Mesothelial cell of epicardium (in vitro differentiated cells): ENCODE measurements around the gene TM9SF2. TPM values are rescaled to one million over a fixed set of nuclear protein-coding genes. Genes with fewer than 3 reads are reported as not detected.

Experiments
- DNase-seq, 2 experiments: peaks; one replicate each; pipeline ENCODE4 v3.0.0; 2021; ENCODE audit warnings: low spot score in 2 of 2; ENCODE audit not compliant: unreplicated experiment in 2 of 2
- H3K27ac Mint-ChIP-seq: 2 replicates; pipeline ENCODE4 v1.8.0; 2021; ENCODE audit warnings: mixed read lengths
- H3K27me3 Mint-ChIP-seq: 2 replicates; pipeline ENCODE4 v1.8.0; 2021; ENCODE audit warnings: low read depth, mixed read lengths
- H3K36me3 Mint-ChIP-seq: 2 replicates; pipeline ENCODE4 v1.8.0; 2021; ENCODE audit warnings: mixed read lengths
- H3K4me1 Mint-ChIP-seq: 2 replicates; pipeline ENCODE4 v1.8.0; 2021; ENCODE audit warnings: mixed read lengths
- H3K4me3 Mint-ChIP-seq: 2 replicates; pipeline ENCODE4 v1.8.0; 2021; ENCODE audit warnings: mild to moderate bottlenecking, moderate library complexity, mixed read lengths
- H3K9me3 Mint-ChIP-seq: 2 replicates; pipeline ENCODE4 v1.8.0; 2021; ENCODE audit warnings: mixed read lengths
- CTCF ChIP-seq: fragments of 200-600 bp; sonication (generic); IDR thresholded peaks from one replicate; pipeline ENCODE4 v1.5.0; 2021; ENCODE audit warnings: antibody characterized with exemption; ENCODE audit not compliant: unreplicated experiment
- total RNA-seq: library from RNA; stranded (reverse); gene quantifications from 3 replicates; pipeline ENCODE4 v1.2.1, GENCODE V29; 2021

The TM9SF2 gene
- total RNA-seq, 1 donor from 2014 or later: 106 TPM

GRCh38 chr13:99585609-99586008, 84.3 kb downstream of the TM9SF2 start:
- TF ChIP-seq CTCF: no peak
- no peak for DNase-seq
- no peaks in the 10 kb centered on the region for H3K36me3 Mint-ChIP-seq

GRCh38 chr13:99587021-99587420, 85.7 kb downstream of the TM9SF2 start:
- Mint-ChIP-seq H3K36me3 (no peaks in the 10 kb centered on the region), H3K27me3 (no peaks in the 10 kb centered on the region), H3K9me3 (no peaks in the 10 kb centered on the region), H3K4me3 (no peak overlapping the region), H3K4me1 (peaks cover 9% of the 10 kb centered on the region), H3K27ac (no peak overlapping the region)
- TF ChIP-seq CTCF: no peak
- DNase-seq: no peak

More at GRCh38 chr13:99585609-99586008, 84.3 kb downstream of the TM9SF2 start:
- no peaks in the 10 kb centered on the region for H3K27me3 Mint-ChIP-seq
- no peak overlapping the region for H3K27ac Mint-ChIP-seq
- H3K4me1 Mint-ChIP-seq: peaks cover 5% of the 10 kb centered on the region
- H3K9me3 Mint-ChIP-seq: no peaks in the 10 kb centered on the region
- H3K4me3 Mint-ChIP-seq: no peak overlapping the region

GRCh38 chr13:99587893-99588606, 86.8 kb downstream of the TM9SF2 start:
- Mint-ChIP-seq H3K27ac (no peak overlapping the region), H3K9me3 (no peaks in the 10 kb centered on the region), H3K27me3 (no peaks in the 10 kb centered on the region), H3K4me1 (peaks cover 9% of the 10 kb centered on the region), H3K36me3 (no peaks in the 10 kb centered on the region), H3K4me3 (no peak overlapping the region)
- DNase-seq: no peak
- TF ChIP-seq CTCF: no peak

GRCh38 chr13:99589575-99589974, 88.3 kb downstream of the TM9SF2 start:
- Mint-ChIP-seq H3K9me3 (no peaks in the 10 kb centered on the region), H3K4me3 (no peak overlapping the region), H3K4me1 (peaks cover 9% of the 10 kb centered on the region), H3K36me3 (no peaks in the 10 kb centered on the region), H3K27me3 (no peaks in the 10 kb centered on the region), H3K27ac (no peak overlapping the region)
- no peak for DNase-seq
- no peak for TF ChIP-seq CTCF

- Mint-ChIP-seq H3K27ac (peak overlapping the region; percentile 57), H3K9me3 (no peaks in the 10 kb centered on the region), H3K4me3 (no peak overlapping the region), H3K4me1 (peaks cover 9% of the 10 kb centered on the region), H3K36me3 (no peaks in the 10 kb centered on the region), H3K27me3 (no peaks in the 10 kb centered on the region)
- DNase-seq: no peak
- no peak for TF ChIP-seq CTCF
These were observed 89.3 kb downstream of the TM9SF2 start for GRCh38 chr13:99590519-99591011.
